Mesenchymal stem cell (in vitro differentiated cells and primary cell): ENCODE measurements around the gene ADCYAP1R1.

Experiments used
- DNase-seq: peaks from one replicate; pipeline ENCODE4 v3.0.0-alpha.2; 2013
- H2AFZ ChIP-seq: one replicate; pipeline ENCODE4 v1.6.1; 2013; ENCODE audit warnings: low read depth, mild to moderate bottlenecking, control low read depth, inconsistent platforms, low read length, moderate library complexity
- H2AK5ac ChIP-seq: 2 replicates; pipeline ENCODE4 v1.6.1; 2013; ENCODE audit warnings: low read length, moderate library complexity, mild to moderate bottlenecking, inconsistent platforms; ENCODE audit not compliant: severe bottlenecking
- H2BK120ac ChIP-seq: one replicate; pipeline ENCODE4 v1.6.1; 2013; ENCODE audit warnings: low read depth, mild to moderate bottlenecking, inconsistent platforms, low read length, moderate library complexity
- H2BK12ac ChIP-seq, 2 experiments: one replicate each; pipeline ENCODE4 v1.6.1; 2013; ENCODE audit warnings: inconsistent platforms in 2 of 2, low read length in 2 of 2, mild to moderate bottlenecking in 2 of 2, moderate library complexity in 2 of 2, control low read depth in 1 of 2
- H2BK15ac ChIP-seq: one replicate; pipeline ENCODE4 v1.6.1; 2013; ENCODE audit warnings: mild to moderate bottlenecking, low read depth, inconsistent platforms; ENCODE audit not compliant: poor library complexity, severe bottlenecking
- H2BK5ac ChIP-seq: 2 replicates; pipeline ENCODE4 v1.6.1; 2013; ENCODE audit warnings: low read depth, mild to moderate bottlenecking, low read length, control low read depth, inconsistent platforms; ENCODE audit not compliant: poor library complexity, severe bottlenecking
- H3K14ac ChIP-seq, 2 experiments: one replicate each; pipeline ENCODE4 v1.6.1; 2013; ENCODE audit warnings: inconsistent platforms in 2 of 2, low read length in 2 of 2, control low read depth in 1 of 2, mild to moderate bottlenecking in 1 of 2, moderate library complexity in 1 of 2
- H3K18ac ChIP-seq, 2 experiments: one replicate each; pipeline ENCODE4 v1.6.1; 2013; ENCODE audit warnings: inconsistent platforms in 2 of 2, low read length in 2 of 2, control low read depth in 1 of 2, low read depth in 1 of 2, mild to moderate bottlenecking in 1 of 2
- H3K23ac ChIP-seq, 2 experiments: one replicate each; pipeline ENCODE4 v1.6.1; 2013; ENCODE audit warnings: inconsistent platforms in 2 of 2, low read length in 2 of 2, mild to moderate bottlenecking in 2 of 2, moderate library complexity in 2 of 2, control low read depth in 1 of 2
- H3K27ac ChIP-seq: 2 replicates; pipeline ENCODE4 v1.5.1; 2013; ENCODE audit warnings: mild to moderate bottlenecking, moderate library complexity, low read length, control low read depth, inconsistent platforms; ENCODE audit not compliant: poor library complexity, severe bottlenecking
- H3K27me3 ChIP-seq, 2 experiments: 2 replicates each; pipeline versions ENCODE4 v1.6.1 to v1.7.0; 2013; ENCODE audit warnings: low read length in 2 of 2, mild to moderate bottlenecking in 2 of 2, moderate library complexity in 2 of 2, control low read depth in 1 of 2, inconsistent platforms in 1 of 2; ENCODE audit not compliant: control insufficient read depth in 1 of 2, insufficient read depth in 1 of 2
- H3K36me3 ChIP-seq, 2 experiments: 2 replicates each; pipeline versions ENCODE4 v1.6.1 to v1.7.0; 2013; ENCODE audit warnings: low read length in 2 of 2, control low read depth in 1 of 2, inconsistent platforms in 1 of 2, low read depth in 1 of 2, mild to moderate bottlenecking in 1 of 2; ENCODE audit not compliant: insufficient read depth in 2 of 2, control insufficient read depth in 1 of 2
- H3K4ac ChIP-seq, 2 experiments: one replicate each; pipeline ENCODE4 v1.6.1; 2013; ENCODE audit warnings: inconsistent platforms in 2 of 2, low read length in 2 of 2, mild to moderate bottlenecking in 2 of 2, moderate library complexity in 2 of 2, control low read depth in 1 of 2, low read depth in 1 of 2
- H3K4me1 ChIP-seq: 2 replicates; pipeline ENCODE4 v1.6.1; 2013; ENCODE audit warnings: low read depth, low read length, control low read depth; ENCODE audit not compliant: control insufficient read depth, insufficient read depth
- H3K4me2 ChIP-seq: 2 replicates; pipeline ENCODE4 v1.6.1; 2013; ENCODE audit warnings: low read length, mild to moderate bottlenecking, inconsistent platforms; ENCODE audit not compliant: poor library complexity, severe bottlenecking
- H3K4me3 ChIP-seq, 2 experiments: 2 replicates each; pipeline versions ENCODE4 v1.5.1 to v1.7.0; 2013; ENCODE audit warnings: low read length in 2 of 2, mild to moderate bottlenecking in 2 of 2, control low read depth in 1 of 2, low read depth in 1 of 2; ENCODE audit not compliant: insufficient read depth in 1 of 2
- H3K79me1 ChIP-seq: replicated peaks from 2 replicates; pipeline ENCODE4 v1.6.1; 2013; ENCODE audit warnings: mild to moderate bottlenecking, control low read depth, low read length, inconsistent platforms; ENCODE audit not compliant: poor library complexity, severe bottlenecking
- H3K9ac ChIP-seq: 2 replicates; pipeline ENCODE4 v1.7.0; 2013; ENCODE audit warnings: mild to moderate bottlenecking, low read length, moderate library complexity
- H3K9me3 ChIP-seq: 2 replicates; pipeline ENCODE4 v1.7.0; 2013; ENCODE audit warnings: mild to moderate bottlenecking, low read length; ENCODE audit not compliant: control insufficient read depth
- H4K8ac ChIP-seq: one replicate; pipeline ENCODE4 v1.6.1; 2013; ENCODE audit warnings: inconsistent platforms, mild to moderate bottlenecking, low read length, moderate library complexity
- H4K91ac ChIP-seq: one replicate; pipeline ENCODE4 v1.6.1; 2013; ENCODE audit warnings: mild to moderate bottlenecking, low read length, inconsistent platforms
- WGBS: methylation state at CpG from one replicate; pipeline ENCODE4 v1.1.7; 2013; ENCODE audit warnings: mixed read lengths; 5-methylcytosine and 5-hydroxymethylcytosine counted together

Gene ADCYAP1R1

GRCh38 chr7:31096198-31096876 lies 44.2 kb downstream of the ADCYAP1R1 start:
- H2BK15ac ChIP-seq, result no peak overlapping the region
- H3K4me1 ChIP-seq, result peaks cover 4% of the 10 kb centered on the region
- no peaks in the 10 kb centered on the region for H3K9me3 ChIP-seq
- H2BK12ac ChIP-seq, result no peak overlapping the region
- no peaks in the 10 kb centered on the region for H3K36me3 ChIP-seq
- H3K18ac ChIP-seq, result no peak overlapping the region
- H3K79me1 ChIP-seq, result no peaks in the 10 kb centered on the region
- no peak overlapping the region for H2BK120ac ChIP-seq
- no peak overlapping the region for H2BK5ac ChIP-seq
- DNase-seq, result no peak
- no peak overlapping the region for H3K4me3 ChIP-seq
- no peak overlapping the region for H3K23ac ChIP-seq
- no peak overlapping the region for H3K27ac ChIP-seq
- H3K4me2 ChIP-seq, result no peak overlapping the region
- H4K91ac ChIP-seq, result no peak overlapping the region
- H3K27me3 ChIP-seq, result peaks cover 12 to 16% of the 10 kb centered on the region in 2 experiments
- no peak overlapping the region for H2AFZ ChIP-seq
- H2AK5ac ChIP-seq, result no peak overlapping the region
- no peak overlapping the region for H3K9ac ChIP-seq
- 79% methylated on average over 8 of the region's 8 CpGs for WGBS
- no peak overlapping the region for H3K4ac ChIP-seq
- H4K8ac ChIP-seq, result no peak overlapping the region
- H3K14ac ChIP-seq, result no peak overlapping the region

- no peak for DNase-seq
- Histone ChIP-seq H3K4ac (no peak overlapping the region), H3K9ac (no peak overlapping the region), H3K23ac (no peak overlapping the region), H2BK120ac (no peak overlapping the region), H2BK5ac (no peak overlapping the region), H3K79me1 (no peaks in the 10 kb centered on the region), H4K91ac (no peak overlapping the region), H2BK15ac (no peak overlapping the region), H3K14ac (no peak overlapping the region), H3K27ac (no peak overlapping the region), H3K4me2 (no peak overlapping the region), H2BK12ac (no peak overlapping the region), H3K18ac (no peak overlapping the region), H3K27me3 (peaks cover 15 to 16% of the 10 kb centered on the region in 2 experiments), H3K9me3 (no peaks in the 10 kb centered on the region), H2AK5ac (no peak overlapping the region), H3K36me3 (no peaks in the 10 kb centered on the region), H4K8ac (no peak overlapping the region), H3K4me1 (peaks cover 4% of the 10 kb centered on the region), H2AFZ (no peak overlapping the region), H3K4me3 (no peak overlapping the region)
- 83% methylated on average over 6 of the region's 6 CpGs for WGBS
These were observed 44.8 kb downstream of the ADCYAP1R1 start for GRCh38 chr7:31096877-31097258.

- Histone ChIP-seq H2BK5ac (no peak overlapping the region), H2AK5ac (no peak overlapping the region), H3K4me2 (no peak overlapping the region), H4K8ac (no peak overlapping the region), H3K18ac (no peak overlapping the region), H3K9me3 (no peaks in the 10 kb centered on the region), H3K27ac (no peak overlapping the region), H3K79me1 (no peaks in the 10 kb centered on the region), H2BK120ac (no peak overlapping the region), H3K4ac (no peak overlapping the region), H2AFZ (no peak overlapping the region), H3K27me3 (peaks cover 23 to 28% of the 10 kb centered on the region in 2 experiments), H3K4me3 (no peak overlapping the region), H3K9ac (no peak overlapping the region), H2BK15ac (no peak overlapping the region), H3K23ac (no peak overlapping the region), H4K91ac (no peak overlapping the region), H3K36me3 (no peaks in the 10 kb centered on the region), H3K14ac (no peak overlapping the region), H3K4me1 (peaks cover 4% of the 10 kb centered on the region), H2BK12ac (no peak overlapping the region)
- no peak for DNase-seq
- 86% methylated on average over 4 of the region's 5 CpGs for WGBS
These were observed 46.7 kb downstream of the ADCYAP1R1 start for GRCh38 chr7:31098642-31099360.
